HepG2 (cell line): ENCODE measurements around the gene PNLDC1. TPM values are rescaled to one million over a fixed set of nuclear protein-coding genes. Genes with fewer than 3 reads are reported as not detected.

Source experiments
- FOXC1 ChIP-seq: sonication (generic); formaldehyde crosslinking; IDR thresholded peaks from 2 replicates; pipeline ENCODE4 v1.8.0; 2022; ENCODE audit warnings: mild to moderate bottlenecking, missing genetic modification reagents, borderline replicate concordance
- ZNF264 ChIP-seq: sonication (generic); formaldehyde crosslinking; IDR thresholded peaks from 2 replicates; pipeline ENCODE4 v1.4.0; 2020; ENCODE audit warnings: missing genetic modification reagents
- ZNF296 ChIP-seq: sonication (generic); formaldehyde crosslinking; conservative IDR thresholded peaks from 2 replicates; pipeline ENCODE4 v1.5.0; 2020; ENCODE audit warnings: mild to moderate bottlenecking, missing genetic modification reagents
- polyA plus RNA-seq, 8 experiments: library from polyadenylated mRNA; depleted of rRNA in 3 of 8; stranded (reverse) in 7 of 8; unstranded in 1 of 8; fragments of >200 nt; fragmentation: Illumina TruSeq in 4 of 8; extraction: Trizol in 4 of 8; gene quantifications; 2 replicates each; pipeline versions ENCODE4 v1.2.1 to v1.2.3, GENCODE V29; 2011 to 2016; ENCODE audit warnings: low read depth in 4 of 8, missing spikeins in 1 of 8, mixed read lengths in 1 of 8; ENCODE audit not compliant: insufficient read depth in 1 of 8
- total RNA-seq, 5 experiments: library from RNA; depleted of rRNA; stranded (reverse); fragments of >200 nt; fragmentation: Illumina TruSeq; extraction: Trizol; gene quantifications; 2 replicates each; pipeline ENCODE4 v1.2.3, GENCODE V29; 2016; ENCODE audit warnings: low read depth in 1 of 5
- TF ChIP-seq, protein P1 (sequence below): sonication (generic); formaldehyde crosslinking; IDR thresholded peaks from 2 replicates; pipeline ENCODE4 v1.5.1; 2020; ENCODE audit warnings: mild to moderate bottlenecking, missing genetic modification reagents, borderline replicate concordance
- TF ChIP-seq, protein P2 (sequence below): sonication (generic); formaldehyde crosslinking; IDR thresholded peaks from 2 replicates; pipeline ENCODE4 v1.5.1; 2020; ENCODE audit warnings: mild to moderate bottlenecking, missing genetic modification reagents, moderate library complexity

PNLDC1 gene
- total and polyA plus RNA-seq, 2 of the 13 experiments (the other 11 are each of a cell fraction or from before 2014, with no cell fraction given): not detected

DNA sequence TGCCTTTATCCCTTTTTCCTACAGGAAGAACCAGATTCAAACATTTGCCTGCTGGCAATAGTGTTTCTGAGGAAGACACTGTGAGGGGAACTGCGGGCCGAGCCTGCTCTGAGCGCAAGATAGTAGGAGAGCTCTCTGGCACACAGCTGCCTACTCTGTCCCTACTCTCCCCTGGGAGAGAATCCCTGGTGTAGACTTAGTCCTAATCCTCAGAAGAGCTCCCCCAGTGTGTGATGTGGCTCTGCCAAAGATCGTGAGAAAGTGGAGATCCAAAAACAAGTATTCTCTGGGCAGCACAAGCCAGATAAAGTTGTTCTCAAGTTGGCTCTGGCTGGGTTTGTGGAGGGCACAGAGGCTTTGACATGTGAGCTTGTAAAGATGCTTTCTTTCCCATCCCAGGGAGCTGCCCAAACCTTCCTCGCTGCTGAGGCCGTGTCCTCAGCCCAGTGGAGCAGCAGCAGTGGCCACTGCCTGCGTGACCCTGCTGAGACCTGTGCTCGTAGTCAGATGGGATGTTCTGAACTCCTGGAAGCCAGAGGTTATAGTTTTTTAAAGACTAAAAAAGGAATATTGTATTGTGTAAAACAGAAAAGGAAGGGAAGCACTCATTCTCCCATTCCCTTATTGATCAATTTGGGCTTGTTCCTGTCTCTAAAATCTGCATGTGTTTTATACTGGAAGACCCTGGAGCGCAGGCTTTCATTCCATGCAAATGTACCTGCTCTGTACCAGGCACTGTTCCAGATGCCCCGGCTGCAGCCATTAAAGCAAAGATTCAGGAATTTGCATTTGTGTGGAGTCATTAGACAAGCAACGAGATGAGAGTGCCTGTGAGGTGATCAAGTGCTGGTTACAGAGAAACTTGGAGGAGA is 30.7 kb downstream of the PNLDC1 start (continued):
- TF ChIP-seq, protein P1, sequence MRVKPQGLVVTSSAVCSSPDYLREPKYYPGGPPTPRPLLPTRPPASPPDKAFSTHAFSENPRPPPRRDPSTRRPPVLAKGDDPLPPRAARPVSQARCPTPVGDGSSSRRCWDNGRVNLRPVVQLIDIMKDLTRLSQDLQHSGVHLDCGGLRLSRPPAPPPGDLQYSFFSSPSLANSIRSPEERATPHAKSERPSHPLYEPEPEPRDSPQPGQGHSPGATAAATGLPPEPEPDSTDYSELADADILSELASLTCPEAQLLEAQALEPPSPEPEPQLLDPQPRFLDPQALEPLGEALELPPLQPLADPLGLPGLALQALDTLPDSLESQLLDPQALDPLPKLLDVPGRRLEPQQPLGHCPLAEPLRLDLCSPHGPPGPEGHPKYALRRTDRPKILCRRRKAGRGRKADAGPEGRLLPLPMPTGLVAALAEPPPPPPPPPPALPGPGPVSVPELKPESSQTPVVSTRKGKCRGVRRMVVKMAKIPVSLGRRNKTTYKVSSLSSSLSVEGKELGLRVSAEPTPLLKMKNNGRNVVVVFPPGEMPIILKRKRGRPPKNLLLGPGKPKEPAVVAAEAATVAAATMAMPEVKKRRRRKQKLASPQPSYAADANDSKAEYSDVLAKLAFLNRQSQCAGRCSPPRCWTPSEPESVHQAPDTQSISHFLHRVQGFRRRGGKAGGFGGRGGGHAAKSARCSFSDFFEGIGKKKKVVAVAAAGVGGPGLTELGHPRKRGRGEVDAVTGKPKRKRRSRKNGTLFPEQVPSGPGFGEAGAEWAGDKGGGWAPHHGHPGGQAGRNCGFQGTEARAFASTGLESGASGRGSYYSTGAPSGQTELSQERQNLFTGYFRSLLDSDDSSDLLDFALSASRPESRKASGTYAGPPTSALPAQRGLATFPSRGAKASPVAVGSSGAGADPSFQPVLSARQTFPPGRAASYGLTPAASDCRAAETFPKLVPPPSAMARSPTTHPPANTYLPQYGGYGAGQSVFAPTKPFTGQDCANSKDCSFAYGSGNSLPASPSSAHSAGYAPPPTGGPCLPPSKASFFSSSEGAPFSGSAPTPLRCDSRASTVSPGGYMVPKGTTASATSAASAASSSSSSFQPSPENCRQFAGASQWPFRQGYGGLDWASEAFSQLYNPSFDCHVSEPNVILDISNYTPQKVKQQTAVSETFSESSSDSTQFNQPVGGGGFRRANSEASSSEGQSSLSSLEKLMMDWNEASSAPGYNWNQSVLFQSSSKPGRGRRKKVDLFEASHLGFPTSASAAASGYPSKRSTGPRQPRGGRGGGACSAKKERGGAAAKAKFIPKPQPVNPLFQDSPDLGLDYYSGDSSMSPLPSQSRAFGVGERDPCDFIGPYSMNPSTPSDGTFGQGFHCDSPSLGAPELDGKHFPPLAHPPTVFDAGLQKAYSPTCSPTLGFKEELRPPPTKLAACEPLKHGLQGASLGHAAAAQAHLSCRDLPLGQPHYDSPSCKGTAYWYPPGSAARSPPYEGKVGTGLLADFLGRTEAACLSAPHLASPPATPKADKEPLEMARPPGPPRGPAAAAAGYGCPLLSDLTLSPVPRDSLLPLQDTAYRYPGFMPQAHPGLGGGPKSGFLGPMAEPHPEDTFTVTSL (CRISPR knock-in tag): no peak
- TF ChIP-seq FOXC1 (CRISPR knock-in tag) (no peak), ZNF264 (CRISPR knock-in tag) (no peak), ZNF296 (CRISPR knock-in tag) (no peak)
- TF ChIP-seq, protein P2, sequence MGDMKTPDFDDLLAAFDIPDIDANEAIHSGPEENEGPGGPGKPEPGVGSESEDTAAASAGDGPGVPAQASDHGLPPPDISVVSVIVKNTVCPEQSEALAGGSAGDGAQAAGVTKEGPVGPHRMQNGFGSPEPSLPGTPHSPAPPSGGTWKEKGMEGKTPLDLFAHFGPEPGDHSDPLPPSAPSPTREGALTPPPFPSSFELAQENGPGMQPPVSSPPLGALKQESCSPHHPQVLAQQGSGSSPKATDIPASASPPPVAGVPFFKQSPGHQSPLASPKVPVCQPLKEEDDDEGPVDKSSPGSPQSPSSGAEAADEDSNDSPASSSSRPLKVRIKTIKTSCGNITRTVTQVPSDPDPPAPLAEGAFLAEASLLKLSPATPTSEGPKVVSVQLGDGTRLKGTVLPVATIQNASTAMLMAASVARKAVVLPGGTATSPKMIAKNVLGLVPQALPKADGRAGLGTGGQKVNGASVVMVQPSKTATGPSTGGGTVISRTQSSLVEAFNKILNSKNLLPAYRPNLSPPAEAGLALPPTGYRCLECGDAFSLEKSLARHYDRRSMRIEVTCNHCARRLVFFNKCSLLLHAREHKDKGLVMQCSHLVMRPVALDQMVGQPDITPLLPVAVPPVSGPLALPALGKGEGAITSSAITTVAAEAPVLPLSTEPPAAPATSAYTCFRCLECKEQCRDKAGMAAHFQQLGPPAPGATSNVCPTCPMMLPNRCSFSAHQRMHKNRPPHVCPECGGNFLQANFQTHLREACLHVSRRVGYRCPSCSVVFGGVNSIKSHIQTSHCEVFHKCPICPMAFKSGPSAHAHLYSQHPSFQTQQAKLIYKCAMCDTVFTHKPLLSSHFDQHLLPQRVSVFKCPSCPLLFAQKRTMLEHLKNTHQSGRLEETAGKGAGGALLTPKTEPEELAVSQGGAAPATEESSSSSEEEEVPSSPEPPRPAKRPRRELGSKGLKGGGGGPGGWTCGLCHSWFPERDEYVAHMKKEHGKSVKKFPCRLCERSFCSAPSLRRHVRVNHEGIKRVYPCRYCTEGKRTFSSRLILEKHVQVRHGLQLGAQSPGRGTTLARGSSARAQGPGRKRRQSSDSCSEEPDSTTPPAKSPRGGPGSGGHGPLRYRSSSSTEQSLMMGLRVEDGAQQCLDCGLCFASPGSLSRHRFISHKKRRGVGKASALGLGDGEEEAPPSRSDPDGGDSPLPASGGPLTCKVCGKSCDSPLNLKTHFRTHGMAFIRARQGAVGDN: no peak
